ENCODE measurements around the gene TOP3B. TPM values are rescaled to one million over a fixed set of nuclear protein-coding genes. Genes with fewer than 3 reads are reported as not detected.

The TOP3B gene
- total RNA-seq, 6 experiments from 2014 or later: 13.8 to 17.1 (median 15.2) TPM

GRCh38 chr22:21971858-21972275 is 10.7 kb downstream of the TOP3B start:
- H3K27me3 Mint-ChIP-seq (ENCODE audit: insufficient read depth): no peaks in the 10 kb centered on the region
- no peaks in the 10 kb centered on the region; the same call in 1 of the 2 replicates for H3K4me1 Mint-ChIP-seq (ENCODE audit: low read depth)
- no peak for TF ChIP-seq CTCF (IDR thresholded peaks at IDR 0.05)
- H3K36me3 Mint-ChIP-seq (ENCODE audit: low read depth): peaks cover 30% of the 10 kb centered on the region
- no peak for DNase-seq
- H3K27ac Mint-ChIP-seq: no peak overlapping the region
- no peaks in the 10 kb centered on the region for H3K9me3 Mint-ChIP-seq
- no peak overlapping the region for H3K4me3 Mint-ChIP-seq

- H3K27ac Mint-ChIP-seq: no peak overlapping the region
- no peaks in the 10 kb centered on the region for H3K27me3 Mint-ChIP-seq (ENCODE audit: insufficient read depth)
- peaks cover 34% of the 10 kb centered on the region for H3K36me3 Mint-ChIP-seq (ENCODE audit: low read depth)
- H3K9me3 Mint-ChIP-seq: no peaks in the 10 kb centered on the region
- no peak overlapping the region for H3K4me3 Mint-ChIP-seq
- TF ChIP-seq CTCF (IDR thresholded peaks at IDR 0.05): no peak
- no peaks in the 10 kb centered on the region; the same call in 1 of the 2 replicates for H3K4me1 Mint-ChIP-seq (ENCODE audit: low read depth)
- DNase-seq: no peak
Measured at GRCh38 chr22:21970800-21971617, 11.6 kb downstream of the TOP3B start.

- Mint-ChIP-seq H3K36me3 (ENCODE audit: low read depth) (peaks cover 29% of the 10 kb centered on the region), H3K4me3 (no peak overlapping the region), H3K9me3 (no peaks in the 10 kb centered on the region), H3K4me1 (ENCODE audit: low read depth) (no peaks in the 10 kb centered on the region; the same call in 1 of the 2 replicates), H3K27ac (no peak overlapping the region), H3K27me3 (ENCODE audit: insufficient read depth) (no peaks in the 10 kb centered on the region)
- DNase-seq: no peak
- no peak for TF ChIP-seq CTCF (IDR thresholded peaks at IDR 0.05)
Measured at GRCh38 chr22:21970037-21970799, 12.4 kb downstream of the TOP3B start.

- Mint-ChIP-seq H3K27ac (no peak overlapping the region), H3K4me3 (no peak overlapping the region), H3K36me3 (ENCODE audit: low read depth) (peaks cover 29% of the 10 kb centered on the region), H3K9me3 (no peaks in the 10 kb centered on the region), H3K27me3 (ENCODE audit: insufficient read depth) (no peaks in the 10 kb centered on the region), H3K4me1 (ENCODE audit: low read depth) (no peaks in the 10 kb centered on the region)
- DNase-seq: no peak
- no peak for TF ChIP-seq CTCF (IDR thresholded peaks at IDR 0.05)
Measured at GRCh38 chr22:21968452-21969129, 14.0 kb downstream of the TOP3B start.

GRCh38 chr22:21967693-21968271 is 14.8 kb downstream of the TOP3B start:
- H3K4me1 Mint-ChIP-seq (ENCODE audit: low read depth): no peaks in the 10 kb centered on the region
- no peak overlapping the region for H3K27ac Mint-ChIP-seq
- no peaks in the 10 kb centered on the region for H3K9me3 Mint-ChIP-seq
- no peak for TF ChIP-seq CTCF (IDR thresholded peaks at IDR 0.05)
- H3K36me3 Mint-ChIP-seq (ENCODE audit: low read depth): peaks cover 30% of the 10 kb centered on the region
- DNase-seq: no peak
- H3K27me3 Mint-ChIP-seq (ENCODE audit: insufficient read depth): no peaks in the 10 kb centered on the region
- H3K4me3 Mint-ChIP-seq: no peak overlapping the region
